ENCODE measurements around the gene PABPC1L.

Gene PABPC1L

DNA sequence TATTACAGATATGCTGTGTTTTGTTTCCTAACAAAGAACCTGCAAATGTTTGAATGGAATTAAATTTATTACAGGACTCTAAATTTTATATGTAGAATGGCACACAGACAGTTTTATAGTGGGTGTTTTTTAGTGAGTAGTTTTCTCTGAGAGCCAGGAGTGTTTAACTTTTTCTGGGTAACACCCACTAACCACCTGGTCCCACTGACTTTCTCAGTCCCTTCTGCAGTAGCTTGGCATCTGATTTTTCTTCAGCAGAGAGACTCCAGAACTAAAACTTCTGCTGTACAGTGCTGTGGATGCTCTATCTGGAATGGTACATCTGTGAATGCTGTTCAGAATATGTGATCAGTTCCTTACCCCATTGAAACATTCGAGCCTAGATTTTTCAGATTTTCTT lies 18.0 kb upstream of the PABPC1L start:
- Histone ChIP-seq H3K27me3 (ENCODE audit: control insufficient read depth in 3 of 3, insufficient read depth in 3 of 3, low read depth in 1 of 3, low read length in 3 of 3) (no peaks in the 10 kb centered on the region), H3K9me3 (replicated peaks in 1 of 2; ENCODE audit: control insufficient read depth in 2 of 2, insufficient read depth in 1 of 2, low read depth in 1 of 2, low read length in 2 of 2) (peaks cover 0 to 5% of the 10 kb centered on the region in 2 donors), H3K36me3 (replicated peaks in 1 of 2; ENCODE audit: control insufficient read depth in 2 of 2, insufficient read depth in 2 of 2, low read length in 2 of 2) (peaks cover 2 to 59% of the 10 kb centered on the region in 2 donors), H2BK5ac (ENCODE audit: low read length) (no peak overlapping the region), H4K91ac (ENCODE audit: low read depth, low read length, poor library complexity) (no peak overlapping the region), H3K4me1 (ENCODE audit: control insufficient read depth in 2 of 2, insufficient read depth in 1 of 2, low read depth in 1 of 2, low read length in 2 of 2) (peaks cover 0 to 12% of the 10 kb centered on the region in 2 donors), H2BK15ac (ENCODE audit: low read length) (no peak overlapping the region), H2AFZ (ENCODE audit: low read length) (no peak overlapping the region), H3K9ac (ENCODE audit: low read depth, low read length, poor library complexity) (no peak overlapping the region), H2BK12ac (ENCODE audit: low read length) (no peak overlapping the region), H3K79me1 (ENCODE audit: low read depth, low read length) (peaks cover 4% of the 10 kb centered on the region), H3K4me2 (ENCODE audit: insufficient read depth, low read length, poor library complexity, severe bottlenecking) (no peak overlapping the region), H3K4ac (ENCODE audit: low read length) (no peak overlapping the region), H3K4me3 (ENCODE audit: low read length in 2 of 2) (no peak overlapping the region), H2AK5ac (ENCODE audit: low read depth, low read length) (no peak overlapping the region), H3K14ac (ENCODE audit: low read length) (no peak overlapping the region), H4K8ac (ENCODE audit: low read depth, low read length) (no peak overlapping the region), H3K27ac (replicated peaks; ENCODE audit: low read length) (no peak overlapping the region), H3K23ac (ENCODE audit: low read depth, low read length, poor library complexity) (no peak overlapping the region), H2BK120ac (ENCODE audit: low read depth, low read length) (no peak overlapping the region), H3K18ac (ENCODE audit: low read length) (no peak overlapping the region)
- no CpG with 5 or more reads among the region's 1 CpG for WGBS, 2 donors (ENCODE audit: extremely low coverage in 2 of 2, insufficient read length in 2 of 2, insufficient replicate concordance in 1 of 2)
- DNase-seq (ENCODE audit: low spot score), result no peak

DNA sequence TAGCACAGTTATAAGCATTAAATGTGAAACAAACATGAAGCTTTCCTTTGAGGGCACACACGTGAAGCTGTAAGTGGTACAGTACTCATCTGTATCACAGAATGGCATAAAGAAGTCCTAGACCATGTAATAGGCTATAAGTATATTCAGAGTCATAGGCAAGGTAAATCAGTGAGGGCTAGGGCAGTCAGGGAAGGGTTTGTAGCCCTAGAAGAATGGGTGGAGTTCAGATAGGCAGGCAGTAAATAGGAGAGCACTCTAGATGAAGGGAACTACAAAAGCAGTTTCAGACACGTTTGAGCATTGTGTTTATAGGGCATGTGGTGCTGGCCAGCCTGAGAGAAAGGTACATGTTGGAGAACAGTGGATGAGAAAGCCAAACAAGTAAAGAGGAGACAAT lies 14.9 kb upstream of the PABPC1L start:
- H3K14ac ChIP-seq (ENCODE audit: low read length), result no peak overlapping the region
- H3K36me3 ChIP-seq (replicated peaks in 1 of 2; ENCODE audit: control insufficient read depth in 2 of 2, insufficient read depth in 2 of 2, low read length in 2 of 2), result peaks cover 2 to 50% of the 10 kb centered on the region in 2 donors
- no peak overlapping the region for H2AFZ ChIP-seq (ENCODE audit: low read length)
- no peak overlapping the region for H2BK12ac ChIP-seq (ENCODE audit: low read length)
- no peak overlapping the region for H3K4me3 ChIP-seq (ENCODE audit: low read length in 2 of 2)
- H3K4me2 ChIP-seq (ENCODE audit: insufficient read depth, low read length, poor library complexity, severe bottlenecking), result no peak overlapping the region
- no peak overlapping the region for H3K4ac ChIP-seq (ENCODE audit: low read length)
- H3K18ac ChIP-seq (ENCODE audit: low read length), result no peak overlapping the region
- H3K27ac ChIP-seq (replicated peaks; ENCODE audit: low read length), result no peak overlapping the region
- no peak overlapping the region for H2BK120ac ChIP-seq (ENCODE audit: low read depth, low read length)
- no peak overlapping the region for H4K8ac ChIP-seq (ENCODE audit: low read depth, low read length)
- peaks cover 9% of the 10 kb centered on the region for H3K79me1 ChIP-seq (ENCODE audit: low read depth, low read length)
- no peaks in the 10 kb centered on the region for H3K27me3 ChIP-seq (ENCODE audit: control insufficient read depth in 3 of 3, insufficient read depth in 3 of 3, low read depth in 1 of 3, low read length in 3 of 3)
- H3K23ac ChIP-seq (ENCODE audit: low read depth, low read length, poor library complexity), result no peak overlapping the region
- H3K9me3 ChIP-seq (replicated peaks in 1 of 2; ENCODE audit: control insufficient read depth in 2 of 2, insufficient read depth in 1 of 2, low read depth in 1 of 2, low read length in 2 of 2), result peaks cover 0 to 5% of the 10 kb centered on the region in 2 donors
- no peak overlapping the region for H3K9ac ChIP-seq (ENCODE audit: low read depth, low read length, poor library complexity)
- no peak for DNase-seq (ENCODE audit: low spot score)
- no peak overlapping the region for H2BK5ac ChIP-seq (ENCODE audit: low read length)
- WGBS, 2 donors (ENCODE audit: extremely low coverage in 2 of 2, insufficient read length in 2 of 2, insufficient replicate concordance in 1 of 2), result no CpG with 5 or more reads among the region's 2 CpGs
- H2BK15ac ChIP-seq (ENCODE audit: low read length), result no peak overlapping the region
- no peak overlapping the region for H2AK5ac ChIP-seq (ENCODE audit: low read depth, low read length)
- H3K4me1 ChIP-seq (ENCODE audit: control insufficient read depth in 2 of 2, insufficient read depth in 1 of 2, low read depth in 1 of 2, low read length in 2 of 2), result no peaks in the 10 kb centered on the region
- H4K91ac ChIP-seq (ENCODE audit: low read depth, low read length, poor library complexity), result no peak overlapping the region

DNA sequence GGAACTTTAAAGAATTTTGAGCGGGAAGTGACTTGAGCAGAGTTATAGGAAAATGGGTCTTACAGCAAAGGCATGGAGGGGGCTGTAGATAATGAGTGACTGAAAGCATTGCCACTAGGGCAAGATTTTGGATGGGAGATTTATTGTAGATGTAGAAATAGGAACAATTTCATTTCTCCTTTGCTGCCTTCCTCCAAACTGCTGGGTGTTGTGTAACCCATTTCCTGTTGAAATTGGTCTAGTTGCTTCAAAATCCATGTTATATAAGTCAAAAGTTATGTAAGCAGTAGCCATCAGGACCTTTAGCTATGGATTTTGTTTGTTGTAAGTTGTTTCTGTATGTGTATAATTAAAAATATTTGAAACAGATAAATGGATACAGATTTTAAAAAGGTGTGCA lies 13.3 kb upstream of the PABPC1L start:
- Histone ChIP-seq H3K4ac (ENCODE audit: low read length) (no peak overlapping the region), H2BK120ac (ENCODE audit: low read depth, low read length) (no peak overlapping the region), H3K4me1 (ENCODE audit: control insufficient read depth in 2 of 2, insufficient read depth in 1 of 2, low read depth in 1 of 2, low read length in 2 of 2) (no peaks in the 10 kb centered on the region), H2AFZ (ENCODE audit: low read length) (no peak overlapping the region), H4K8ac (ENCODE audit: low read depth, low read length) (no peak overlapping the region), H3K23ac (ENCODE audit: low read depth, low read length, poor library complexity) (no peak overlapping the region), H3K4me3 (ENCODE audit: low read length in 2 of 2) (no peak overlapping the region), H3K4me2 (ENCODE audit: insufficient read depth, low read length, poor library complexity, severe bottlenecking) (no peak overlapping the region), H2BK15ac (ENCODE audit: low read length) (no peak overlapping the region), H2AK5ac (ENCODE audit: low read depth, low read length) (no peak overlapping the region), H3K27ac (replicated peaks; ENCODE audit: low read length) (no peak overlapping the region), H3K9me3 (replicated peaks in 1 of 2; ENCODE audit: control insufficient read depth in 2 of 2, insufficient read depth in 1 of 2, low read depth in 1 of 2, low read length in 2 of 2) (peaks cover 0 to 4% of the 10 kb centered on the region in 2 donors), H3K27me3 (ENCODE audit: control insufficient read depth in 3 of 3, insufficient read depth in 3 of 3, low read depth in 1 of 3, low read length in 3 of 3) (no peaks in the 10 kb centered on the region), H2BK5ac (ENCODE audit: low read length) (no peak overlapping the region), H3K36me3 (replicated peaks in 1 of 2; ENCODE audit: control insufficient read depth in 2 of 2, insufficient read depth in 2 of 2, low read length in 2 of 2) (peaks cover 2 to 56% of the 10 kb centered on the region in 2 donors), H2BK12ac (ENCODE audit: low read length) (no peak overlapping the region), H3K79me1 (ENCODE audit: low read depth, low read length) (peaks cover 9% of the 10 kb centered on the region), H3K9ac (ENCODE audit: low read depth, low read length, poor library complexity) (no peak overlapping the region), H4K91ac (ENCODE audit: low read depth, low read length, poor library complexity) (no peak overlapping the region), H3K18ac (ENCODE audit: low read length) (no peak overlapping the region), H3K14ac (ENCODE audit: low read length) (no peak overlapping the region)
- no peak for DNase-seq (ENCODE audit: low spot score)
- no CpG with 5 or more reads among the region's 1 CpG for WGBS, 2 donors (ENCODE audit: extremely low coverage in 2 of 2, insufficient read length in 2 of 2, insufficient replicate concordance in 1 of 2)

DNA sequence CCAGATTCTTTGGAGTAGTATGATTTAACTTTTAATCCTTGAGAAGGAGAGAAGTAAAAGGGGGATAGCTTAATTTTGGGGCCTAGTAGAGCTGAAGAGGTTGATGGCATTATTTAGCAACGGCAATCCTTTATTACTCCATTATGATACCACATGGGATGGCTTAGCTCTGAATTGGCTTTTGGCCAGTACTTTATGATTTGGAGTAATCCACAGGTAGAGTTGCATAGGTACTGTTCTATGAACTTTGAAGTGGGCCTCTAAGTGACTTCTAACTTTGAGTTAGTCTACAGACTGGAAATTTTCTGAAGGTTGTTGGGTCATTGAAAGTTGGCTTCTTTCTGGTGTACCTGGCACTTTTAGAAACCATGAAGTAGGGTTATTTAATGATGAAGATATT lies 12.7 kb upstream of the PABPC1L start:
- Histone ChIP-seq H2AFZ (ENCODE audit: low read length) (no peak overlapping the region), H2BK5ac (ENCODE audit: low read length) (no peak overlapping the region), H3K36me3 (replicated peaks in 1 of 2; ENCODE audit: control insufficient read depth in 2 of 2, insufficient read depth in 2 of 2, low read length in 2 of 2) (peaks cover 2 to 57% of the 10 kb centered on the region in 2 donors), H2BK12ac (ENCODE audit: low read length) (no peak overlapping the region), H3K9me3 (replicated peaks in 1 of 2; ENCODE audit: control insufficient read depth in 2 of 2, insufficient read depth in 1 of 2, low read depth in 1 of 2, low read length in 2 of 2) (no peaks in the 10 kb centered on the region), H4K91ac (ENCODE audit: low read depth, low read length, poor library complexity) (no peak overlapping the region), H3K18ac (ENCODE audit: low read length) (no peak overlapping the region), H3K4ac (ENCODE audit: low read length) (no peak overlapping the region), H3K4me1 (ENCODE audit: control insufficient read depth in 2 of 2, insufficient read depth in 1 of 2, low read depth in 1 of 2, low read length in 2 of 2) (no peaks in the 10 kb centered on the region), H2AK5ac (ENCODE audit: low read depth, low read length) (no peak overlapping the region), H2BK15ac (ENCODE audit: low read length) (no peak overlapping the region), H3K27me3 (ENCODE audit: control insufficient read depth in 3 of 3, insufficient read depth in 3 of 3, low read depth in 1 of 3, low read length in 3 of 3) (no peaks in the 10 kb centered on the region), H3K23ac (ENCODE audit: low read depth, low read length, poor library complexity) (no peak overlapping the region), H3K27ac (replicated peaks; ENCODE audit: low read length) (no peak overlapping the region), H3K4me3 (ENCODE audit: low read length in 2 of 2) (no peak overlapping the region), H3K14ac (ENCODE audit: low read length) (no peak overlapping the region), H3K79me1 (ENCODE audit: low read depth, low read length) (peaks cover 9% of the 10 kb centered on the region), H4K8ac (ENCODE audit: low read depth, low read length) (no peak overlapping the region), H3K4me2 (ENCODE audit: insufficient read depth, low read length, poor library complexity, severe bottlenecking) (no peak overlapping the region), H2BK120ac (ENCODE audit: low read depth, low read length) (no peak overlapping the region), H3K9ac (ENCODE audit: low read depth, low read length, poor library complexity) (no peak overlapping the region)
- DNase-seq (ENCODE audit: low spot score), result no peak
- no CpG with 5 or more reads among the region's 1 CpG for WGBS, 2 donors (ENCODE audit: extremely low coverage in 2 of 2, insufficient read length in 2 of 2, insufficient replicate concordance in 1 of 2)
